MCF 10A (cell line): ENCODE data around the gene MB21D2. TPM values are rescaled to one million over a fixed set of nuclear protein-coding genes. Genes with fewer than 3 reads are reported as not detected.

Experiments
- BruUV-seq: library from RNA; stranded (reverse); fragments of 400-500 nt; replicated peaks from 2 replicates; lab custom pipeline; 2021; lab: Mats Ljungman, UMichigan
- CTCF ChIA-PET: fragments of 300-600 bp; sonication (Branson Sonifier 250); formaldehyde crosslinking; extraction: SDS; loops from one replicate; lab custom pipeline; 2021; ENCODE audit warnings: antibody characterized with exemption, inconsistent platforms; lab: Yijun Ruan, JAX
- POLR2A ChIA-PET: fragments of 300-600, 350-650 bp; sonication (Branson Sonifier 250); formaldehyde crosslinking; extraction: SDS; loops from one replicate; lab custom pipeline; 2020; ENCODE audit warnings: antibody characterized with exemption, inconsistent platforms; lab: Yijun Ruan, JAX
- DNase-seq: peaks from one replicate; pipeline ENCODE4 v3.0.0-alpha.2; 2018; ENCODE audit not compliant: unreplicated experiment
- H3K27ac Mint-ChIP-seq: one replicate; pipeline ENCODE4 v1.8.0; 2022; ENCODE audit warnings: mild to moderate bottlenecking, low read depth, mixed read lengths; ENCODE audit not compliant: unreplicated experiment
- H3K27me3 Mint-ChIP-seq: one replicate; pipeline ENCODE4 v1.8.0; 2022; ENCODE audit warnings: mixed read lengths; ENCODE audit not compliant: insufficient read depth, unreplicated experiment
- H3K36me3 Mint-ChIP-seq: one replicate; pipeline ENCODE4 v1.8.0; 2022; ENCODE audit warnings: mild to moderate bottlenecking, moderate library complexity, mixed read lengths; ENCODE audit not compliant: insufficient read depth, unreplicated experiment
- H3K4me1 Mint-ChIP-seq: one replicate; pipeline ENCODE4 v1.8.0; 2022; ENCODE audit warnings: mixed read lengths; ENCODE audit not compliant: insufficient read depth, unreplicated experiment
- H3K4me3 Mint-ChIP-seq: one replicate; pipeline ENCODE4 v1.8.0; 2022; ENCODE audit warnings: mild to moderate bottlenecking, moderate library complexity, mixed read lengths; ENCODE audit not compliant: unreplicated experiment
- H3K9me3 Mint-ChIP-seq: one replicate; pipeline ENCODE4 v1.8.0; 2022; ENCODE audit warnings: mixed read lengths; ENCODE audit not compliant: unreplicated experiment
- intact Hi-C: fragments of 100-400 bp; cut with micrococcal nuclease; formaldehyde crosslinking; loops from 2 replicates; pipeline ENCODE4 v1.14.1; 2022
- total RNA-seq: library from RNA; stranded (reverse); gene quantifications from 2 replicates; pipeline ENCODE4 v1.2.3, GENCODE V29; 2022
- TF ChIP-seq, protein P1 (sequence below): fragments of 200-600 bp; IDR thresholded peaks from one replicate; pipeline ENCODE4 v1.8.0; 2022; ENCODE audit warnings: antibody characterized with exemption, mild to moderate bottlenecking; ENCODE audit not compliant: unreplicated experiment

MB21D2 gene
- total RNA-seq, 1 experiment from 2014 or later: 4.4 TPM

DNA sequence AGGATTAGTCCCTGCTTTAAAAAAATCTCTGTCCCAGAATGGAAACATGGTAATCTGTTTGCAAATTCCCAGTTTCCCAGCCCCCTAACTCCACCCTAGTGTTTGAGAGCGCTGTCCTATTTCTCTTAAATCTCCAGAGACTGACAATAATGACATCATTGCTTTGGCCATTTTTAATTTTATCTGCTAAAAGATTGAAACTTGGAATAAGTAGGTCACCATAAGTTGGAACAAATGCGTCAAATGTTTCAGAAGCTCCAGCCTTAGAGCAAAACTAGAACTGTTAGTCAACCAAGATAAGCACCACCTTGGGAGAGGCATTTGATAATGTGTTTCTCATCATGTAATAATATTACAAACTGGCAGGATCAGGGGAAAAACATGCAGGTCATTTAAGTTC, 25.7 kb upstream of the MB21D2 start:
- CTCF ChIA-PET: no interaction called here
- no peaks in the 10 kb centered on the region for H3K27me3 Mint-ChIP-seq
- peaks cover 2% of the 10 kb centered on the region for H3K36me3 Mint-ChIP-seq
- no peaks in the 10 kb centered on the region for H3K9me3 Mint-ChIP-seq
- intact Hi-C loops: no loop called here
- TF ChIP-seq, protein P1, sequence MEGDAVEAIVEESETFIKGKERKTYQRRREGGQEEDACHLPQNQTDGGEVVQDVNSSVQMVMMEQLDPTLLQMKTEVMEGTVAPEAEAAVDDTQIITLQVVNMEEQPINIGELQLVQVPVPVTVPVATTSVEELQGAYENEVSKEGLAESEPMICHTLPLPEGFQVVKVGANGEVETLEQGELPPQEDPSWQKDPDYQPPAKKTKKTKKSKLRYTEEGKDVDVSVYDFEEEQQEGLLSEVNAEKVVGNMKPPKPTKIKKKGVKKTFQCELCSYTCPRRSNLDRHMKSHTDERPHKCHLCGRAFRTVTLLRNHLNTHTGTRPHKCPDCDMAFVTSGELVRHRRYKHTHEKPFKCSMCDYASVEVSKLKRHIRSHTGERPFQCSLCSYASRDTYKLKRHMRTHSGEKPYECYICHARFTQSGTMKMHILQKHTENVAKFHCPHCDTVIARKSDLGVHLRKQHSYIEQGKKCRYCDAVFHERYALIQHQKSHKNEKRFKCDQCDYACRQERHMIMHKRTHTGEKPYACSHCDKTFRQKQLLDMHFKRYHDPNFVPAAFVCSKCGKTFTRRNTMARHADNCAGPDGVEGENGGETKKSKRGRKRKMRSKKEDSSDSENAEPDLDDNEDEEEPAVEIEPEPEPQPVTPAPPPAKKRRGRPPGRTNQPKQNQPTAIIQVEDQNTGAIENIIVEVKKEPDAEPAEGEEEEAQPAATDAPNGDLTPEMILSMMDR: no peak
- H3K27ac Mint-ChIP-seq: no peak overlapping the region
- BruUV-seq: no TSS peak
- H3K4me3 Mint-ChIP-seq: no peak overlapping the region
- DNase-seq: no peak
- POLR2A ChIA-PET: interaction anchor here (0.7 kb wide), 1 partner anchor 197 kb away, joined by 4 read pairs; no protein-coding TSS in a partner anchor
- no peaks in the 10 kb centered on the region for H3K4me1 Mint-ChIP-seq

DNA sequence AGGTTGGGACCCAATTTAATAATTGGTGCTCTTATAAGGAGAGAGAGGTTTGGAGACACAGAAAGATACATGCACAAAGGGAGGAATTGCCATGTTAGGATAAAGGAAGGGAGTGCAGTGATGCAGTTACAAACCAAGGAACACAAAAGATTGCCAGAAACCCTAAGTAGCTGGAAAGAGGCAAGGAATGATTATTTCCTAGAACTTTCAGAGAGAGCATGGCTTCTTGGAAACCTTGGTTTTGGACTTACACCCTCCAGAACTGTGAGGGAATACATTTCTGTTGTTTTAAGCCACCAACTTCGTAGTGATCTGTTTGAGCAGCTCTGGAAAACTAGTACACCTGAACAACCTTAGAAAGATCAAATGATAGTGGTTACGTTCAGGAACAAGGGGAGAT, 25.0 kb upstream of the MB21D2 start:
- peaks cover 5% of the 10 kb centered on the region for H3K36me3 Mint-ChIP-seq
- H3K27me3 Mint-ChIP-seq: no peaks in the 10 kb centered on the region
- no peak overlapping the region for H3K27ac Mint-ChIP-seq
- ChIA-PET CTCF (interaction anchor here (0.6 kb wide), 1 partner anchor 85 kb away, joined by 3 read pairs; no protein-coding TSS in a partner anchor), POLR2A (no interaction called here)
- intact Hi-C loops: no loop called here
- no TSS peak for BruUV-seq
- H3K4me3 Mint-ChIP-seq: no peak overlapping the region
- no peak for DNase-seq
- H3K9me3 Mint-ChIP-seq: no peaks in the 10 kb centered on the region
- TF ChIP-seq, protein P1: no peak
- H3K4me1 Mint-ChIP-seq: no peaks in the 10 kb centered on the region

DNA sequence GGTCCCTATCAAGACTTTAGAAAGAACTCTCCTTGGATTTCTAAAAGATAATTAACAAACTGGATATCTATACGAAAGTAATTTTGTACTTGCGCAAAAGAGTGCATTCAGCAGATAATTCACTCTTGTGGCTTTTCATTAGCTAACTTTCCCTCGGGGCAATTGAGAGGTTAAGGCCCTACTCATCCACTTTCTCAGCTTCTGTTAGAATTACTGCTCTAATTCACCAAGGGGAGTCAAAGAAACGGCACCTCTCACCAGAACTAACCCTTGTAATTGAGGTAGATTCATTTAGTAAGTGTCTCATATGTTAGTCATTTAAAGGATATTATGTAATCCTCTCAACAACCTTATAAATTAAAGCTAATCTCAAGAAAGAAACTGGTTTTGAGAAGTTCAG, 22.5 kb upstream of the MB21D2 start:
- H3K27me3 Mint-ChIP-seq: no peaks in the 10 kb centered on the region
- no peaks in the 10 kb centered on the region for H3K9me3 Mint-ChIP-seq
- CTCF ChIA-PET: interaction anchor here (0.5 to 1.2 kb wide), 2 partner anchors 23 to 476 kb away, joined by 3 read pairs; no protein-coding TSS in a partner anchor
- DNase-seq: peak; percentile 42
- no peak overlapping the region for H3K4me3 Mint-ChIP-seq
- POLR2A ChIA-PET: interaction anchor here (1.0 to 1.1 kb wide), 2 partner anchors 22 to 116 kb away, joined by 3 read pairs; partner anchors contain the start of gene MB21D2
- H3K36me3 Mint-ChIP-seq: peaks cover 5% of the 10 kb centered on the region
- H3K27ac Mint-ChIP-seq: no peak overlapping the region
- no TSS peak for BruUV-seq
- TF ChIP-seq, protein P1: no peak
- intact Hi-C loops: no loop called here
- H3K4me1 Mint-ChIP-seq: no peaks in the 10 kb centered on the region

DNA sequence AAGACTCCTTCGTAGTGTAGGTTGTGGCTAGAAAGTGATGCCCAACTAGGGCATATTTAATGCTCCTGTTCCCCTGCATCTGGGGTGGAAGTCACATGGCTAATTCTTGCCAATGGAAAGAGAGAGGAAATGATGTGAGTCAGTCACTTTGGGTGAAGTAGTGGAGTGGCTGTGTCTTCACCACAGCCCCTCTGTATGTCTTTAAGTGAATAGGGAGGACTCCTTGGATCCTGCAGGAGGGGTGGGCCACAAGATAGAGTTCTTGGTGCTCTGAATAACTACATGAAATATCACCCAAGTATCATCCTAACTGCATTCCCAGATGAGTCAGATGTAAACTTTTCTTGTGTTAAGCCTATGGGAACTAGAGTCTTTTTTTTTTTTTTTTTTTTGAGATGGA, 17.8 kb upstream of the MB21D2 start:
- Mint-ChIP-seq H3K9me3 (no peaks in the 10 kb centered on the region), H3K4me3 (no peak overlapping the region)
- intact Hi-C loops: no loop called here

More for the DNA sequence above, 17.8 kb upstream of the MB21D2 start:
- no peak overlapping the region for H3K27ac Mint-ChIP-seq
- no peak for DNase-seq
- H3K4me1 Mint-ChIP-seq: no peaks in the 10 kb centered on the region
- ChIA-PET CTCF (interaction anchor here (0.8 to 1.9 kb wide), 4 partner anchors 21 to 106 kb away, joined by 3 to 7 read pairs (median 4); no protein-coding TSS in a partner anchor), POLR2A (interaction anchor here (1.2 kb wide), 1 partner anchor 667 kb away, joined by 3 read pairs; no protein-coding TSS in a partner anchor)
- no TSS peak for BruUV-seq
- TF ChIP-seq, protein P1: no peak
- no peaks in the 10 kb centered on the region for H3K27me3 Mint-ChIP-seq
- H3K36me3 Mint-ChIP-seq: peaks cover 5% of the 10 kb centered on the region
